Stimulated activated CD4-positive, alpha-beta T cell treated with anti-CD3 and anti-CD28 coated beads, Interleukin-2, amount 100 ng/mL, for 24 hours (primary cell): ENCODE data around the gene TP53BP2.
"Not testable (repeated sequence)": the region's sequence is repeated elsewhere in the genome, so short reads cannot be mapped to it uniquely, and the experiment has no call there.

Source experiments
- DNase-seq, 2 donors: peaks; one replicate each; pipeline ENCODE4 v3.0.0-alpha.2; 2020

The TP53BP2 gene

GRCh38 chr1:223845810-223846682, at the start of gene TP53BP2:
Gene TP53BP2, minus strand, starts transcription at chr1:223845947. Its CDS starts 267 bp downstream, at chr1:223845680.
- peak; percentile 86 for DNase-seq

GRCh38 chr1:223890494-223890893, 44.7 kb upstream of the TP53BP2 start:
- DNase-seq, result not testable (repeated sequence)

GRCh38 chr1:223889319-223889718, 43.6 kb upstream of the TP53BP2 start:
- DNase-seq, result not testable (repeated sequence)

- DNase-seq, result no peak
These were observed 42.1 kb upstream of the TP53BP2 start for GRCh38 chr1:223887747-223888418.

GRCh38 chr1:223886516-223886921, 40.8 kb upstream of the TP53BP2 start:
- no peak for DNase-seq

GRCh38 chr1:223885614-223886013, 39.9 kb upstream of the TP53BP2 start:
- no peak for DNase-seq

- no peak for DNase-seq
These were observed 33.0 kb upstream of the TP53BP2 start for GRCh38 chr1:223878598-223879325.

GRCh38 chr1:223877804-223878203, 32.1 kb upstream of the TP53BP2 start:
- no peak for DNase-seq

- no peak for DNase-seq
These were observed 30.8 kb upstream of the TP53BP2 start for GRCh38 chr1:223876590-223876989.

GRCh38 chr1:223873044-223873443, 27.3 kb upstream of the TP53BP2 start:
- no peak for DNase-seq

- DNase-seq, result no peak
These were observed 26.7 kb upstream of the TP53BP2 start for GRCh38 chr1:223872308-223872901.

- no peak for DNase-seq
These were observed 25.1 kb upstream of the TP53BP2 start for GRCh38 chr1:223870617-223871574.

- DNase-seq, result not testable (repeated sequence)
These were observed 19.0 kb upstream of the TP53BP2 start for GRCh38 chr1:223864599-223865368.

- no peak for DNase-seq
These were observed 18.3 kb upstream of the TP53BP2 start for GRCh38 chr1:223864084-223864483.

GRCh38 chr1:223861904-223862303, 16.2 kb upstream of the TP53BP2 start:
- DNase-seq, result no peak

GRCh38 chr1:223860051-223860622, 14.4 kb upstream of the TP53BP2 start:
- no peak for DNase-seq

GRCh38 chr1:223859058-223859457, 13.3 kb upstream of the TP53BP2 start:
- DNase-seq, result no peak

GRCh38 chr1:223856386-223856785, 10.6 kb upstream of the TP53BP2 start:
- DNase-seq, result no peak

- DNase-seq, result no peak
These were observed 8.0 kb upstream of the TP53BP2 start for GRCh38 chr1:223853748-223854147.

GRCh38 chr1:223853275-223853674, 7.5 kb upstream of the TP53BP2 start:
- DNase-seq, result no peak

GRCh38 chr1:223852337-223852736, 6.6 kb upstream of the TP53BP2 start:
- no peak for DNase-seq
